SU-DHL-6 (cell line): ENCODE results near the gene B3GNT9.

Source experiments
- H2AFZ ChIP-seq: fragments of 200-600 bp; sonication (generic); 2 replicates; pipeline ENCODE4 v1.6.1; 2014; ENCODE audit warnings: low read depth, mild to moderate bottlenecking, moderate library complexity, mixed read lengths, antibody characterized with exemption, low read length; ENCODE audit not compliant: severe bottlenecking
- H3F3A ChIP-seq: fragments of 200-600 bp; shearing (Covaris generic); 2 replicates; pipeline ENCODE4 v1.6.0; 2016; ENCODE audit warnings: antibody characterized with exemption, mild to moderate bottlenecking; ENCODE audit not compliant: insufficient read depth
- H3K27ac ChIP-seq: fragments of 200-600 bp; sonication (generic); 2 replicates; pipeline ENCODE4 v1.5.1; 2016; ENCODE audit warnings: low read depth, mild to moderate bottlenecking, low read length, moderate library complexity, mixed read lengths
- H3K27me3 ChIP-seq: fragments of 200-600 bp; sonication (generic), shearing (Covaris generic); 2 replicates; pipeline ENCODE4 v1.6.0; 2014; ENCODE audit warnings: mild to moderate bottlenecking, low read length
- H3K36me3 ChIP-seq: fragments of 200-600 bp; sonication (generic); 2 replicates; pipeline ENCODE4 v1.6.1; 2014; ENCODE audit warnings: mild to moderate bottlenecking, low read length, mixed read lengths
- H3K4me2 ChIP-seq: fragments of 300-600, 200-600 bp; shearing (Covaris generic), sonication (generic); 2 replicates; pipeline ENCODE4 v1.6.0; 2014; ENCODE audit warnings: low read length, low read depth, mild to moderate bottlenecking; ENCODE audit not compliant: poor library complexity, severe bottlenecking
- H3K4me3 ChIP-seq: fragments of 200-600 bp; sonication (generic); 2 replicates; pipeline ENCODE4 v1.5.1; 2014; ENCODE audit warnings: antibody characterized with exemption, low read length, mild to moderate bottlenecking, mixed read lengths; ENCODE audit not compliant: insufficient read depth, poor library complexity, severe bottlenecking
- H3K79me2 ChIP-seq: fragments of 200-600 bp; sonication (generic); 2 replicates; pipeline ENCODE4 v1.6.1; 2014; ENCODE audit warnings: mild to moderate bottlenecking, low read length, moderate library complexity; ENCODE audit not compliant: insufficient read depth
- H3K9ac ChIP-seq: fragments of 200-600 bp; sonication (generic); 2 replicates; pipeline ENCODE4 v1.7.0; 2014; ENCODE audit warnings: mild to moderate bottlenecking, low read length
- H3K9me2 ChIP-seq: fragments of 200-600 bp; sonication (generic); replicated peaks from 2 replicates; pipeline ENCODE4 v1.6.1; 2014; ENCODE audit warnings: low read length; ENCODE audit not compliant: insufficient read depth
- H3K9me3 ChIP-seq: fragments of 200-600 bp; sonication (generic); 2 replicates; pipeline ENCODE4 v1.6.1; 2014; ENCODE audit warnings: low read length, mixed read lengths; ENCODE audit not compliant: insufficient read depth
- H4K20me1 ChIP-seq: fragments of 200-600 bp; sonication (generic); 2 replicates; pipeline ENCODE4 v1.6.1; 2014; ENCODE audit warnings: low read depth, mild to moderate bottlenecking, antibody characterized with exemption, low read length, moderate library complexity, mixed read lengths
- CTCF ChIP-seq: fragments of 200-600 bp; sonication (generic); IDR thresholded peaks from one replicate; pipeline ENCODE4 v1.5.1; 2017; ENCODE audit warnings: antibody characterized with exemption, mild to moderate bottlenecking, low read length, moderate library complexity; ENCODE audit not compliant: insufficient read depth, poor library complexity, severe bottlenecking
- EZH2phosphoT487 ChIP-seq: fragments of 200-600 bp; sonication (generic), shearing (Covaris generic); conservative IDR thresholded peaks from 2 replicates; pipeline ENCODE4 v1.6.1; 2018; ENCODE audit warnings: mild to moderate bottlenecking, antibody characterized with exemption, low read length, moderate library complexity, mixed read lengths

B3GNT9 gene

DNA sequence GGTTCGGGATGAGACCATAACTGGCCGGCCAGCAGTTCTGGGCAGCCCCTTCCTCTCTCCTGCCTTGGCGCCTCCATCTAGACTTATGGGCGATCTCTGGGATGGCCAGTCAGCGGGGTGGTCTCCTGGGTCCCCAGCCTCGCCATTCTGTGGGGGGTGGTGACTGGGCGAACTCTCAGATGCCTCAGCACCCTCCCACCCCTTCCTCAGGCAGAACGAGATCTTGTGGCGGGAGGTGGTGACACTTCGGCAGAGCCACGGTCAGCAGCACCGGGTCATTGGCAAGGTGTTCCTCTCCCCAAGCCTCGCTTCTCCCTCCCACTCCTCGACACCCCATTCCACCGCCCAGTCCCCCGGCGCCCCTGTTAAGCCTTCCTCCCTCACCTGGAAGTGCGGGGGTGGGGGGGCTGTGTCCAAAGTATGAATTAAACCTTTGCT lies 15.3 kb upstream of the B3GNT9 start:
- Histone ChIP-seq H2AFZ (no peak overlapping the region), H3K79me2 (no peaks in the 10 kb centered on the region), H3K27me3 (no peaks in the 10 kb centered on the region)

DNA sequence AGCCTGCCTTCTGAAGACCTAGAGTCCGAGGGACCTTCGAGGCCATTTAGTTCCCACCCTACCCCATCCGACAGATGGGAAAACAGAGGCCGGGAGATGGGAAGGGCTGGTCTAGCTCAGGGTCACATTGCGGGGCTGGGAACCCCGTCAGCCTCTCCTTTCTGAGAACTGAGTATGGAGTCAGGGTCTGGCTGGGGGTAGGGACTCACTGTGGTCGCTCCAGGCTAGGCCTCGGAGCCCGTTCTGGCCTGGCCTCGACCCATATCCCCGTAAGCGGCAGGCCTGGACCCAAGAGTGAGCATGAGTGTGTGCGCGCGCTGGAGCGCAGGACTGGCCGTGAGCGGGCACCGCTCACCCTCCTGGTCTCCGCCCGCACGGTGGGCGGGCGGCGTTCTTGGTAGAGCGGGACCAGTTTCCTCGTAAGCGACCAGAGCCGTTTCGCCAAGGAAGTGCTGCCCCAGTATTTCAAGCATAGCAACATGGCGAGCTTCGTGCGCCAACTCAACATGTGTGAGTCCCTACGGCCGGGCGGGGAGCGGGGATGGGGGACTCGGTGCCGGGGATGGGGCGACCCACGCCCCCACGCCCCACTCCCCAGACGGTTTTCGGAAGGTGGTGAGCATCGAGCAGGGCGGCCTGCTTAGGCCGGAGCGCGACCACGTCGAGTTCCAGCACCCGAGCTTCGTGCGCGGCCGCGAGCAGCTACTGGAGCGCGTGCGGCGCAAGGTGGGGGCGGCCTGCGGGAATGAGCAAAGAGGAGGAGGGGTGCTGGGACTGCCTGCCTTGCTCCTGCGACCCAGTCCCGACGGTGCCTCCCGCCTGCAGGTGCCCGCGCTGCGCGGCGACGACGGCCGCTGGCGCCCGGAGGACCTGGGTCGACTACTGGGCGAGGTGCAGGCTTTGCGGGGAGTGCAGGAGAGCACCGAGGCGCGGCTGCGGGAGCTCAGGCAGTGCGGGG lies 14.6 kb upstream of the B3GNT9 start:
- no peak overlapping the region for H3K4me3 ChIP-seq
- H3K4me2 ChIP-seq: no peak overlapping the region
- no peaks in the 10 kb centered on the region for H3K36me3 ChIP-seq
- no peaks in the 10 kb centered on the region for H3K9me3 ChIP-seq
- H3K27ac ChIP-seq: no peak overlapping the region
- no peak for TF ChIP-seq EZH2phosphoT487
- TF ChIP-seq CTCF: no peak
- no peaks in the 10 kb centered on the region; the same call in 1 of the 2 replicates for H3F3A ChIP-seq
- no peaks in the 10 kb centered on the region for H3K79me2 ChIP-seq
- no peak overlapping the region for H2AFZ ChIP-seq
- no peaks in the 10 kb centered on the region for H3K27me3 ChIP-seq
- no peak overlapping the region for H3K9ac ChIP-seq
- H3K9me2 ChIP-seq: no peaks in the 10 kb centered on the region
- H4K20me1 ChIP-seq: no peaks in the 10 kb centered on the region

More for the DNA sequence above, 15.3 kb upstream of the B3GNT9 start:
- Histone ChIP-seq H3K4me3 (no peak overlapping the region), H3K27ac (no peak overlapping the region), H3K9ac (no peak overlapping the region), H3K4me2 (no peak overlapping the region), H3F3A (no peaks in the 10 kb centered on the region), H3K9me2 (no peaks in the 10 kb centered on the region), H3K36me3 (no peaks in the 10 kb centered on the region), H3K9me3 (no peaks in the 10 kb centered on the region), H4K20me1 (no peaks in the 10 kb centered on the region)
- TF ChIP-seq EZH2phosphoT487: no peak
- TF ChIP-seq CTCF: no peak

- TF ChIP-seq EZH2phosphoT487 (no peak), CTCF (no peak)
- Histone ChIP-seq H3K27me3 (no peaks in the 10 kb centered on the region), H3K9me2 (no peaks in the 10 kb centered on the region), H3F3A (no peaks in the 10 kb centered on the region; the same call in 1 of the 2 replicates), H3K4me3 (no peak within 1 kb of the TSS), H3K4me2 (peak within 1 kb of the TSS; percentile 35), H3K9ac (no peak within 1 kb of the TSS), H3K9me3 (no peaks in the 10 kb centered on the region), H3K27ac (no peak within 1 kb of the TSS), H3K79me2 (no peaks in the 10 kb centered on the region), H2AFZ (no peak within 1 kb of the TSS), H4K20me1 (no peaks in the 10 kb centered on the region), H3K36me3 (no peaks in the 10 kb centered on the region)
Measured at GRCh38 chr16:67164599-67165061, 13.8 kb upstream of the B3GNT9 start, which contains the start of gene HSF4. TSS of gene HSF4 (plus strand) at chr16:67164745. CDS start at chr16:67164812, 67 bp downstream.
